HepG2 (cell line): ENCODE data around the gene SDCCAG8. TPM values are rescaled to one million over a fixed set of nuclear protein-coding genes. Genes with fewer than 3 reads are reported as not detected.
A peak's percentile ranks its signal among the peaks of the same experiment; 100 is the strongest.

Experiments used
- BORCS8-MEF2B ChIP-seq: sonication (generic); formaldehyde crosslinking; IDR thresholded peaks from 2 replicates; pipeline ENCODE4 v1.8.0; 2022; ENCODE audit warnings: mild to moderate bottlenecking, missing genetic modification reagents
- EP300 ChIP-seq, 3 experiments: sonication (generic) in 1 of 3; formaldehyde crosslinking in 1 of 3; IDR thresholded peaks; 2 replicates each; pipeline versions ENCODE4 v1.5.1 to v1.6.1; 2011 to 2020; ENCODE audit warnings: low read depth in 2 of 3, low read length in 2 of 3, borderline replicate concordance in 1 of 3, improper control_type of control experiment in 1 of 3, mild to moderate bottlenecking in 1 of 3, missing genetic modification reagents in 1 of 3, moderate library complexity in 1 of 3
- GABPB1 ChIP-seq: IDR thresholded peaks from 2 replicates; pipeline ENCODE4 v1.6.1; 2016; ENCODE audit warnings: mild to moderate bottlenecking, missing genetic modification reagents, moderate library complexity, missing compliant biosample characterization
- MATR3 ChIP-seq: sonication (generic); formaldehyde crosslinking; IDR thresholded peaks from 2 replicates; pipeline ENCODE4 v1.4.0; 2020; ENCODE audit warnings: missing genetic modification reagents
- MIER2 ChIP-seq: IDR thresholded peaks from 2 replicates; pipeline ENCODE4 v1.6.1; 2016; ENCODE audit warnings: missing biosample characterization, missing genetic modification reagents
- SRSF9 ChIP-seq: fragments of 200-400 bp; formaldehyde crosslinking; IDR thresholded peaks from 2 replicates; pipeline ENCODE4 v1.6.1; 2018; ENCODE audit warnings: borderline replicate concordance, mild to moderate bottlenecking, low read depth, low read length; ENCODE audit not compliant: insufficient read depth, poor library complexity, severe bottlenecking
- TBP ChIP-seq: sonication (generic); formaldehyde crosslinking; IDR thresholded peaks from 2 replicates; pipeline ENCODE4 v1.5.0; 2020; ENCODE audit warnings: missing genetic modification reagents
- ZFY ChIP-seq: sonication (generic); formaldehyde crosslinking; IDR thresholded peaks from 2 replicates; pipeline ENCODE4 v1.4.0; 2020; ENCODE audit warnings: missing genetic modification reagents
- ZSCAN20 ChIP-seq: sonication (generic); formaldehyde crosslinking; IDR thresholded peaks from 2 replicates; pipeline ENCODE4 v1.4.0; 2020; ENCODE audit warnings: missing genetic modification reagents, mild to moderate bottlenecking, borderline replicate concordance
- polyA plus RNA-seq, 8 experiments: library from polyadenylated mRNA; depleted of rRNA in 3 of 8; stranded (reverse) in 7 of 8; unstranded in 1 of 8; fragments of >200 nt; fragmentation: Illumina TruSeq in 4 of 8; extraction: Trizol in 4 of 8; gene quantifications; 2 replicates each; pipeline versions ENCODE4 v1.2.1 to v1.2.3, GENCODE V29; 2011 to 2016; ENCODE audit warnings: low read depth in 4 of 8, missing spikeins in 1 of 8, mixed read lengths in 1 of 8; ENCODE audit not compliant: insufficient read depth in 1 of 8
- total RNA-seq, 5 experiments: library from RNA; depleted of rRNA; stranded (reverse); fragments of >200 nt; fragmentation: Illumina TruSeq; extraction: Trizol; gene quantifications; 2 replicates each; pipeline ENCODE4 v1.2.3, GENCODE V29; 2016; ENCODE audit warnings: low read depth in 1 of 5
- TF ChIP-seq, protein P1 (sequence below): sonication (generic); formaldehyde crosslinking; IDR thresholded peaks from 2 replicates; pipeline ENCODE4 v1.5.0; 2020; ENCODE audit warnings: missing genetic modification reagents, mild to moderate bottlenecking, borderline replicate concordance
- TF ChIP-seq, protein P2 (sequence below): sonication (generic); formaldehyde crosslinking; IDR thresholded peaks from 2 replicates; pipeline ENCODE4 v1.8.0; 2022; ENCODE audit warnings: missing genetic modification reagents, low read depth, mild to moderate bottlenecking, borderline replicate concordance
- TF ChIP-seq, protein P3 (sequence below): sonication (generic); formaldehyde crosslinking; conservative IDR thresholded peaks from 2 replicates; pipeline ENCODE4 v1.4.0; 2020; ENCODE audit warnings: missing genetic modification reagents
- TF ChIP-seq, protein P4 (sequence below): sonication (generic); formaldehyde crosslinking; IDR thresholded peaks from 2 replicates; pipeline ENCODE4 v1.5.1; 2020; ENCODE audit warnings: missing genetic modification reagents, mild to moderate bottlenecking, borderline replicate concordance

The SDCCAG8 gene
- total and polyA plus RNA-seq, 2 of the 13 experiments (the other 11 are each of a cell fraction or from before 2014, with no cell fraction given) = 9.5 to 13.4 TPM

DNA sequence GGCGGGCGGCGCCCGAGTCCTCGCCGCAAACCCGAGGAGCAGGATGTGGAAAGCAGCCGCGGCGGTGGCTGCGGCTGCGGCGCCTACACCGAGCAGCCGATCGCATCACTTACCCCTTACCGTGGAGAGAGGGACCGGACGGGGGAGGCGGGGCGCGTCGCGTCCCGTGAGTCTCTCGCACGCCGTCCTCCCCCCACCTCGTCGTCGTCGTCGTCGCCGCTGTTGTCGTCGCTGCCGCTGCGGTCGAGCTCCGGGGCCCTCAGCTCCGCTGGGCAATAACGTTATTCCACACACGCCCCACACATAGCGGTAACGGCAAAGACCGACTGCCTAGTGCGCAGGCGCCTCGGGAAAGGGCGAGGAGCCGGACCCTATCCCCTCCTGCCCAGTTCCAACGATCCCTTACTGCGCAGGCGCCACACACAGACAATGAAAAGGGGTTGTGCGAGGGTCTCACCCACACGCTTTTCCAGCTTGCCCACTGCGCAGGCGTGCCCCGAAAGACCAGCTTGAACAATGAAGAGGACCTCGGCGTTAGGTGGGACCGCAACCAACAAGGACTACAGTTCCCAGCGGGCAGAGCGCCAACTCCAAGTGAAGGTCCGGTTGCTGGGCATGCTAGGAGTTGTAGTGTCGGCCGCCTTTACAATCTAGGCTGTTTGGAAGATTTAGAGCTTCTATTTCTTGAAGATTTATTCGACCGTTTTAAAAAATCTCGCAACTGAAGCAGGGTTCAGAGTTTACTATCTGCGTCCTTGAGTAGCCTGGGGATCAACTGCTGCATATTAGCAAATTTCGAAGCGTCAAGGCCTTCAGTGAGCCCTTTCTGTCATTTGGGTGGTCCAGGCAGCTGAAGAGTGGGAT is 682 bp upstream of the SDCCAG8 start, which contains the start of gene CEP170 (continued):
- TF ChIP-seq, protein P1, sequence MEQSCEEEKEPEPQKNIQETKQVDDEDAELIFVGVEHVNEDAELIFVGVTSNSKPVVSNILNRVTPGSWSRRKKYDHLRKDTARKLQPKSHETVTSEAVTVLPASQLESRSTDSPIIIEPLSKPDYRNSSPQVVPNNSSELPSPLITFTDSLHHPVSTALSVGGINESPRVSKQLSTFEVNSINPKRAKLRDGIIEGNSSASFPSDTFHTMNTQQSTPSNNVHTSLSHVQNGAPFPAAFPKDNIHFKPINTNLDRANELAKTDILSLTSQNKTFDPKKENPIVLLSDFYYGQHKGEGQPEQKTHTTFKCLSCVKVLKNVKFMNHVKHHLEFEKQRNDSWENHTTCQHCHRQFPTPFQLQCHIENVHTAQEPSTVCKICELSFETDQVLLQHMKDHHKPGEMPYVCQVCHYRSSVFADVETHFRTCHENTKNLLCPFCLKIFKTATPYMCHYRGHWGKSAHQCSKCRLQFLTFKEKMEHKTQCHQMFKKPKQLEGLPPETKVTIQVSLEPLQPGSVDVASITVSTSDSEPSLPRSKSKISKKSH (CRISPR knock-in tag) = no peak
- no peak for TF ChIP-seq MIER2 (CRISPR knock-in tag)
- no peak; the same call in none of the 2 replicates for TF ChIP-seq ZFY
- TF ChIP-seq, protein P2, sequence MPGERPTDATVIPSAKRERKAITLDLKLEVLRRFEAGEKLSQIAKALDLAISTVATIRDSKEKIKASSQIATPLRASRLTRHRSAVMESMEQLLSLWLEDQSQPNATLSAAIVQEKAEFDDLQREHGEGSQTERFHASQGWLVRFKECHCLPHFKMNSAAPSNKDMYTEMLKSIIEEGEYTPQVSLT = no peak
- TF ChIP-seq, protein P3, sequence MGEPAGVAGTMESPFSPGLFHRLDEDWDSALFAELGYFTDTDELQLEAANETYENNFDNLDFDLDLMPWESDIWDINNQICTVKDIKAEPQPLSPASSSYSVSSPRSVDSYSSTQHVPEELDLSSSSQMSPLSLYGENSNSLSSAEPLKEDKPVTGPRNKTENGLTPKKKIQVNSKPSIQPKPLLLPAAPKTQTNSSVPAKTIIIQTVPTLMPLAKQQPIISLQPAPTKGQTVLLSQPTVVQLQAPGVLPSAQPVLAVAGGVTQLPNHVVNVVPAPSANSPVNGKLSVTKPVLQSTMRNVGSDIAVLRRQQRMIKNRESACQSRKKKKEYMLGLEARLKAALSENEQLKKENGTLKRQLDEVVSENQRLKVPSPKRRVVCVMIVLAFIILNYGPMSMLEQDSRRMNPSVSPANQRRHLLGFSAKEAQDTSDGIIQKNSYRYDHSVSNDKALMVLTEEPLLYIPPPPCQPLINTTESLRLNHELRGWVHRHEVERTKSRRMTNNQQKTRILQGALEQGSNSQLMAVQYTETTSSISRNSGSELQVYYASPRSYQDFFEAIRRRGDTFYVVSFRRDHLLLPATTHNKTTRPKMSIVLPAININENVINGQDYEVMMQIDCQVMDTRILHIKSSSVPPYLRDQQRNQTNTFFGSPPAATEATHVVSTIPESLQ (CRISPR knock-in tag) = no peak
- TF ChIP-seq GABPB1 (CRISPR knock-in tag) = peak; percentile 94
- TF ChIP-seq BORCS8-MEF2B (CRISPR knock-in tag) = peak; percentile 66; the same call in 1 of the 2 replicates
- TF ChIP-seq, protein P4, sequence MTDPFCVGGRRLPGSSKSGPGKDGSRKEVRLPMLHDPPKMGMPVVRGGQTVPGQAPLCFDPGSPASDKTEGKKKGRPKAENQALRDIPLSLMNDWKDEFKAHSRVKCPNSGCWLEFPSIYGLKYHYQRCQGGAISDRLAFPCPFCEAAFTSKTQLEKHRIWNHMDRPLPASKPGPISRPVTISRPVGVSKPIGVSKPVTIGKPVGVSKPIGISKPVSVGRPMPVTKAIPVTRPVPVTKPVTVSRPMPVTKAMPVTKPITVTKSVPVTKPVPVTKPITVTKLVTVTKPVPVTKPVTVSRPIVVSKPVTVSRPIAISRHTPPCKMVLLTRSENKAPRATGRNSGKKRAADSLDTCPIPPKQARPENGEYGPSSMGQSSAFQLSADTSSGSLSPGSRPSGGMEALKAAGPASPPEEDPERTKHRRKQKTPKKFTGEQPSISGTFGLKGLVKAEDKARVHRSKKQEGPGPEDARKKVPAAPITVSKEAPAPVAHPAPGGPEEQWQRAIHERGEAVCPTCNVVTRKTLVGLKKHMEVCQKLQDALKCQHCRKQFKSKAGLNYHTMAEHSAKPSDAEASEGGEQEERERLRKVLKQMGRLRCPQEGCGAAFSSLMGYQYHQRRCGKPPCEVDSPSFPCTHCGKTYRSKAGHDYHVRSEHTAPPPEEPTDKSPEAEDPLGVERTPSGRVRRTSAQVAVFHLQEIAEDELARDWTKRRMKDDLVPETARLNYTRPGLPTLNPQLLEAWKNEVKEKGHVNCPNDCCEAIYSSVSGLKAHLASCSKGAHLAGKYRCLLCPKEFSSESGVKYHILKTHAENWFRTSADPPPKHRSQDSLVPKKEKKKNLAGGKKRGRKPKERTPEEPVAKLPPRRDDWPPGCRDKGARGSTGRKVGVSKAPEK = no peak
- no peak for TF ChIP-seq EP300 (IDR thresholded peaks at IDR 0.05; ENCODE audit: low read depth in 2 of 2, low read length in 2 of 2)
- TF ChIP-seq EP300 (CRISPR knock-in tag; IDR thresholded peaks at IDR 0.05; ENCODE audit: borderline replicate concordance) = no peak
- TF ChIP-seq ZSCAN20 (CRISPR knock-in tag) = no peak
- TF ChIP-seq SRSF9 = no peak
- no peak for TF ChIP-seq MATR3
- TF ChIP-seq TBP (CRISPR knock-in tag) = no peak
